Activated CD4-positive, alpha-beta T cell treated with anti-CD3 and anti-CD28 coated beads, Interleukin-2, amount 50 U/mL, for 4 hours (primary cell): ENCODE measurements around the gene SKP1.

Source experiments
- DNase-seq, 2 experiments: peaks; one replicate each; pipeline ENCODE4 v3.0.0-alpha.2; 2020

The SKP1 gene

GRCh38 chr5:134143431-134143830, 33.3 kb downstream of the SKP1 start:
- no peak for DNase-seq

- DNase-seq: no peak
Measured at GRCh38 chr5:134142806-134143205, 33.9 kb downstream of the SKP1 start.

DNA sequence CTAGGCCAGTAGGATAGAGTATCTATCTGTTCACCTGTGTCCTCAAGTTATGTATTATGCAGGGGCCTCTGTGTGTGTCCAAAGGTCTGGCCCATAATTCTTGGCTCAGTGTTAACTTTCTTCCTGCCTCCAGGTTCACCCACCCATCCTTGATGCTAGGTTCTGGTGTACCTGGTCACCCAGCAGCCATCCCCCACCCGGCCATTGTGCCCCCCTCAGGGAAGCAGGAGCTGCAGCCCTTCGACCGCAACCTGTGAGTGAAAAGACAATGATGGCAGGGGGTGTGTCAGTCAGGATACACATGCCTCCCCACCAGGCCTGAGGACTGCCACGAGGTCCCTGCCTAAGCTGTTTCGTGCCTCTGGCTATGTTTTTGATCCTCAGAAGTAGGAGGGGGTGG, 34.7 kb downstream of the SKP1 start:
- no peak for DNase-seq

DNA sequence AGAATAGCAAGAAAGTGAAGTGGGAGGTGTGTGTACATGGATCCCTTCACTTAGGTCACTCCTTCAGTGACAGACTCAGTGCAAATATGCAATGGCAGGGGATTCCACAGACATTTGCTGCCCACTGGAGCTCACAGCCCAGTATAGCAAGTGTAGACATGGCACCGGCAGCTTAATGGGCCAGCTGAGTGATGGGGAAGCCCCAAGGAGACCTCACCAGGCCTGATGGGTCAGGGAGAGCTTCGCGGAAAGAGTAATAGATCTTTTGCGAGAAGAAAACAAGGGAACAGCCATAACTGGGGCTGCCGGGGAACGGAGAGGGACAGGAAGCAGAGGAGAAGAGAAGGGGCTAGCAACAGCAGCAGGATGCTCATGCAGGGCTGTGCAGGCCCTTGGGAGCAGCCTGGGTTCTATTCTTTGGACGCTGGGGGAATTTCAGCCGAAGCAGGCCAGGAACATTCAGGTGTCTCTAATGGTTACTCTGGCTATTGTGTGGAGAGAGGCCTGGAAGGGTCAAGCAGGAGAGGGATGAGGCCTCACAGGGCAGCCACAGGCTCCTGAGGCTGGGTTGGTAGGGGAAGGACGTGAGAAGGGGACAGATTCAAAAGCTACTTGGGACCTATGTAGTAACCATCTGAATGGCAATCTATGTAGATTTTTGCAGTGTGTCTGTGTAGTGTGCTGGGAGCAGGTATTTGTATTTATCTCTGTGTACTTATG, 35.3 kb downstream of the SKP1 start:
- no peak for DNase-seq

GRCh38 chr5:134140530-134141201, 36.1 kb downstream of the SKP1 start:
- DNase-seq: peak; percentile 51 to 59

DNA sequence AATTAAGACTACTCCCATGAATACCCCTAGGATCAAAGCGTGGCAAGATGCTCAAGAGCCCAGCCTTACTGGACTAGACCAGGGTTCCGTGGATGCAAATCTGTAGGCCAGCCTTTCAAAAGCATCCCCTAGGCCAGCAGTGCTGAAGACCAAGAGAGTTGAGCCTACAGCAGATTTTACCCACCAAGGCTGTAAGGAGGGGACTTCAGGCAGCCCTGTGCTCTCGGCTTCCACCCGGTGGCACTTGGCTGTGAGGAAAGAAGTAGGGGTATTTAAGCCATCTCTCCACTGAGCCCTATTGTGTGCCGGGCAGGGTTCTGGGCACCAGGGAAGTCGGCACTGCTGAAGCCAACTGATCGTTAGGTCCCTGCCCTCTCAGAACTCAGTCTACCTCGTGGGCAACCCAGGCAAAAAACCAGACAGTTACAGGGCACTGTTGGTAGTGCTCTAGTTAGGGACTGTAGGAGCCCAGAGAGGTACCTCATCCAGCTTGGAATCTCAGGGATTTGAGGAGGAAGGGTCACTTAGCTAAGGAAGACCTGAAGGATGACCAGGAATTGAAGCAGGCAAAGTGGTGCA, 36.8 kb downstream of the SKP1 start:
- no peak for DNase-seq

DNA sequence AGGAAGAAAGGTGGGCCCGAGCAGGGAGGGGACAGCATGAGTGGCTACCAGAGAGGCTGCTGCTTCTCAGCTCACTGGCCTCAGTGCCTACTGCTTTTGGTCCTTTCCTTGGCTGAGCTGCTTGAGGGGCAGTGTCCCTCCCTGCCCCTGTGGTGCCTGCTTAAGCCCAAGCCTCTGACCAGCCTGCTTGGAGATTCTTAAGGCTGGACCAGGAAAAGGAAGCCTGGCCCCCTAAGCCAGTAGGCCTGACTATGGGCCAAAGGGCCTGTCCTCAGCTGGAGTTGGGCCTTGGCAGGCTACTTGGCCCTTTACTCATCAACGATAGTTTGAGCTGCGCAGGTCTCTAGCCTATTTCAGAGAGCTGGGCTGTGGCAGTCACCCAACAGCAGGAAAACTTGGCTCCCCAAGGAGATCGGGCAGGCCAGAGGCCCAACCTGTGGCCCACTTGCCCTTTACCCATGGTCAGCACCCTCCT, 37.3 kb downstream of the SKP1 start:
- no peak for DNase-seq

DNA sequence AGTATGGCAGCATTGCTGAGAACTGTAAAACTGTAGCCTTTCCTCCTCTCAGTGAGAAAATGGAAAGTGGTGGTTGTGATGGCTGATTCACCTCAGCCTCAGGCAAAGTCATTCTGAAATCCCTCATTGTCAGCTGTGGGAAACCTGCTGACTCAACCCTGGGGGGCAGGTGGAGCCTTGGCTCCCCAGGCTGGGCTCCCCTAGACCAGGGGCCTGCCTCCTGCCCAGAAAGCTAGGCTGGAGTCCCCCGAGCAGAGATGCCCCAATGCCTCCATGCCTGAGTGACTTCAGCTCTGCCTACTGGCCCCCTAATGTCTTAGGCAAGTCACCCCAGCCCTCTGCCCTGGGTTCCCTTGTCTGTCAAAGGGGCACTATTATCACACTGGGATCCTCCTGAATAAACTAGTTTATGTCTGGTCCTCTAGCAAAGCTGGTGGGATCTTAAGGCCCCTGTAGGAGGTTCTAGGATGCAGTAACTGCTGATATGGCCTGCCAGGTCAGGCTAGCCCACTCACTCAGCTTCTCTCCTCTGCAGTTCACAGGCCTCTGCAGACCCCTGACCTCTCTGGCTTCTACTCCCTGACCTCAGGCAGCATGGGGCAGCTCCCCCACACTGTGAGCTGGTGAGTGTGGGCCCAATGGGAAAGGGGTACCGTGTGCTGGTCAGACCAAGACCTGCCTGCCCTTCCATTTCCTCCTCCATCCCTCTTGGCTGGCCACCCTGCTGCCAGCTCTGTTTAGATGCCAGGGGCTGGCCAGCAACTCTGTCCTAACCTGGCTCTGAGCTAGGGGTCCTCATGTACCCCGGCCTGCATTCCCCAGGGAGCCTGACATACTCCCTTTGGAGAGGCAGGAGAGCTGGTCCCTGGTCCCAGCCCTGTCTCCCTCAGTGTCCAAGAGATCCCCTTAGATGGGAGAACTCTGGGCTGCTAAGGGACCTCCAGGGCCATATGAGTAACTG, 38.1 kb downstream of the SKP1 start:
- peak; percentile 49 to 56 for DNase-seq

- DNase-seq: no peak
Measured at GRCh38 chr5:134136771-134137170, 40.0 kb downstream of the SKP1 start.

- DNase-seq: no peak
Measured at GRCh38 chr5:134136221-134136631, 40.5 kb downstream of the SKP1 start.

DNA sequence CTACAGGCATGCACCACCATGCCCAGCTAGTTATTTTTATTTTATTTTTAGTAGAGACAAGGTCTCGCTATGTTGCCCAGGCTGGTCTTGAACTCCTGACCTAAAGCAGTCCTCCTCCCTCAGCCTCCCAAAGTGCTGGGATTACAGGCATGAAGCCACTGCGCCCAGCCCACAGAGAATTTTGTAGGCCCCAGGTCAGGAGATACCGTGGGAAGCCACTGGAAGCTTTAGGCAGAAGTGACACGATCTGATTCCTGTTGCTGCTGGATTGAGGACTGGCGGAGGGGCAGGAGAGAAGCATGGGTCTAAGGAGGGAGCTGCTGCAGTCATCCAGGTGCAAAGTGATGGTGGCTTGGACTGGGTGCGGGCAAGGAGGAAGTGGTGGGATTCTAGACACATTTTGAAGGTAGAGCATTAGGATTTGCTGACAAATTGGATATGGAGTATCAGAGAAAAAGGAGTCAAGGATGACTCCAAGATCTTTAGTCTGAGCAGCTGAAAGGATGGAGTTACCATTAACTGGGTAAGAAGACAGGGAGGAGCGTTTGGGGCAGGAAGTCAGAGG, 41.6 kb downstream of the SKP1 start:
- no peak for DNase-seq

DNA sequence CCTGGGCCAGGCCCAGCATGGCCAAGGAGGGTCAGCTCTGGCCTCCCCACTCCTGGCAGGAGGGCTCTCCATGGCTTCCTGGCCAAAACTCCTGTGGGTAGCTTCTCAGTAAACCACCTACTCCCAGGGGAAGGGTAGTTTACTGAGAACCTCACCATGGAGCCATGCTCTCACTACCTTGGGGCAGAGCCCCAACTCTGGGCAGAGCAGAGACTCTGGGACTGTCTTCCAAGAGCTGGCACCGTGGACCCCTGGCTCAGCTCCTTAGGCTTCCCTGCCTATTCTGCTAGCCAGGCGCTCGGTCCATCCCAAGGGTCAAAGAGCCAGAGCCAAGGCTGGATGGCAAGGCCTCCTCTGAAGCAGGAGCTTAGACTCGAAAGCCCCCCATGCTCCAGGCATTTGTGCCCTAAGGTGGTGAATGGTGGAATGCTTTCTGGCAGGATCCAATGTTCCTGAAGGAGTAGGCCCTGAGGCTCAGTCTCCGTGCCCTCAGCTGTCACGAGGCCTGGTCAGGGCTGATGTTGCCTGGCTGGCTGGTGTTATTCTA, 42.7 kb downstream of the SKP1 start:
- no peak for DNase-seq

DNA sequence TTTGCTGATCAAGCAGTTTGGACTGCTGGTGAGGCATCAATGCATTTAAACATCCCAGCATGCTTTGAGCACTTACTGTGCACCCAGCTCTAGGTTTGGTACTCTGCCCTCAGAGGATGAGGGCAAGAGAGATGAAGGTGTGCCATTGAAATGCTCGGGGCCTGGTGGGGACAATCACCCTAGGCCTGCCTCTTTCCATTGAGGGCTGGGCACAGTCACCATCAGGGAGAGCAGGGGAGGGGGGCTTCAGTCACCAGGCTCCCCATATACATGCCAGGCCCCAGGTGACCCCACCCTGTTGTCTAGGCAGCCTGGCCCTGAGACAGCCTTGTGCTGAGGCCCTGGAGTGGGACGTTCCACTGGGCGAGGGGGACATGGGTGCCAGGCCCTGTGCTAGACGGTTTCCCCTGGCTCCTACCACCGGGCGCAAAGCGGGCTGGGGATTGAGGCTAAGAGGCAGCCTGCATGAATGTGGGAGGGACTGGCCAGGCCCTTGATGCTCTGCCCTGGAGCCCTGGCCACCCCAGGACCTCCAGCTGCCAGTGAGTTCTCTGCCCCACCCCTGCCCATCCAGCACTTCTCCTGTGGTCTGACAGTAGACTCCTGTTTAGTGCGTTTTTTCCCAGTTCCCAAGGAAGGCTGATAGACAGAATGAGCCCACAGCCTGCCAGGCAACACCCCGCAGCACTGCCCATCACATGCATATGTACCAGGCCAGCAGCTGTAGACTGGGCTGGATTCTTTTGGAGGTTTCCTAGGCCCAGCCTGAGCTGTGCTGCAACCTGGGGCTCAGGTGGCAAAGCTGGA, 43.4 kb downstream of the SKP1 start:
- DNase-seq: no peak

GRCh38 chr5:134132372-134133187, 44.2 kb downstream of the SKP1 start:
- DNase-seq: peak; percentile 56 to 64

DNA sequence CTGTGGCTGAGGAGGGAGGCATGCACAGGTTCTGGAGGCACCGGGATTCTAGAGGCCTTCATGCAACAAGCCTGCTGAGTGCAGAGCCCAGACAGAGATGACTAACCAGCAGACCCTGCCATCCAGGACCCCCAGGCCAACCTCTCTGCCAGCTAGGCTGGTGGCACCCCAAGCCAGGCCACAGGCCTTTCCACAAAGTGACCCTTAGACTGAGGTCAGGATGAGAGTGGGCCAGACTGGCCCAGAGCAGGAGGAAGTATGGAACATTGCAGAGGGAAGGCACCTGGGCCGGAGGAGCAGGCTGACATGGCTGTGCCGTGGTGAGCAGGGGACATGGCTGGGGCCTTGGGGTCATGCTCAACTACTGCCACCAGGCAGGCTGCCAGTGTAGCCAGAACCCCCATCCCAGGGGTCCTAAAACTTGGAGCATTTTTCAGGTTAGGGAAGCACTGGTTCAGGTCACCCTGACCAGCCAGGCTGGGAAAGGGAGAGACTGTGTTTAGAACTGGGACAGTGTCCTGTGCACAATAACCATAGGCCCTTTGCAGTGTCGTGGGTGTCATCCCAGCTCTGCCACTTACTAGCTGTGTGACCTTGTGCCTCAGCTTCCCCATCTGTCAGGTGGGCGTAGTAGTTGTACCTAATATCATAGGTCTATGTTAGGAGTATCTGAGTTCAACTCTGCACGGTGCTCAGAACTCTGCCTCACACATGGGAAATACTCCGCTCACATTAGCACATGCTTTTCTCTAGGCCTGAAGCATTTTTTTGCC, 45.0 kb downstream of the SKP1 start:
- DNase-seq: no peak

DNA sequence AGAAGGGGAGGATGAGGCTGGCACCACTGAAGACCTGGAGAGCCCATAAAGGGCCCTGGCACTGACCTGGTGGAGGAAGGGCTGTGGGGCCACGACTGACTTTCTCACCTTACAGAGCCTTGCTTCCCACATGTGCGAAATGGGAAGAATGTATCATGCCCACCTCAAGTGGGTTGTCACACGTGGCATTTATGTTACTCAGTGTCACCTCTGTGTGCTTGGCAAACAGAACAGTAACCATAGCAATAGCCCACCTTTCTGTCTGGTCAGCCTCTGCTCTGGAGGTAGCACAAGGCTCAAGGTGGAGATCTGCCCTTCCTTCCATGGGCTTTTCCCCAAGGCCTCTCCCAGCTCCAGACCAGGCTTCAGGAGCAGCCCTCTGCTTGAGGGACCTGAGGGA, 45.6 kb downstream of the SKP1 start:
- DNase-seq: peak in 1 of 2 experiments; percentile 53

- no peak for DNase-seq
Measured at GRCh38 chr5:134130239-134130945, 46.4 kb downstream of the SKP1 start.

DNA sequence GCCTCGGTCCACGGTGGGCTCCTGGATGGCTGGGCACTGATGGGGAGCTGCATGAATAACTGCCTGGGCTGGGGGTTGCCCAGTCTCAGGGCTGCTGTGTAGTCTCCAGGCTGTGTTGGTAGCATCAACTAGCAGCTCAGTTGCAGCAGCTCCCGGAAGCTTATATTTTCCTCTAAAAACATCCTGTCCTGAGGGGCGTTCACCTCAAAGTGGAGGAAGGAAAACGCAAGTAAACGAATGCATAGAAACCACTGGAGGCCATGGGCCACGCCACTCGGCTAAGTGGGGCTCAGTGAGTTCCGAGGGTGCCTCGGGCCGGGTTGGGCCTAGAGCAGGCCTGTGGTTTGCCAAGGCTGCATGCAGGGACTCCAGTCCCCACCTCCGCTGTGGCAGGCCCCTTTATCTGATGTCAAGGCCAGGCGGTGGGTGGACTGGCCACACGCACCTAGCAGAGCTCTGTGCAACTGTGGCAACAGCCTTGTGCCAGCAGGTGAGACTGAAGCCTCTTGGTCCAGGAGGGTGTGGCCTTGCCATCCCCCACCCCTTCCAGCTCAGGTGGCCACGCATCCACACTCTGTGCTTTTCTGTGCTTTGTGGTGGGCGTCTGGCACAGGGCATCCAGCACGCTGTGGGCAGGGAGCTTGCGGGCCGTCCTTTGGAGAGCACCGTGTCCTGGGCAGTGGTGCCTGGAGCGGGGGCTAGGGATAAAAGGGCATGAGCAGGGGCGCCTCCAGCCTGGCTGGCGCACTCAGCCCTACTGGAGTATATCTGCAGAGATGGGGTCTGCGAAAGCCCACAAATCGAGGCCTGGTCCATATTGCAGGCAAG, 47.1 kb downstream of the SKP1 start:
- no peak for DNase-seq
